WTC11 (cell line): ENCODE results near the gene ZNF488. TPM values are rescaled to one million over a fixed set of nuclear protein-coding genes. Genes with fewer than 3 reads are reported as not detected.
"Not testable (repeated sequence)": the region's sequence is repeated elsewhere in the genome, so short reads cannot be mapped to it uniquely, and the experiment has no call there.

Experiments used
- ATAC-seq: fragments of 200-7000 bp; cut with Tn5 transposase; 2 replicates; pipeline ENCODE4 v1.10.0; 2021; ENCODE audit warnings: mild to moderate bottlenecking, moderate library complexity
- CTCF ChIA-PET: fragments of 300-600 bp; sonication (Branson Sonifier 250); formaldehyde crosslinking; loops from one replicate; lab custom pipeline; 2021; ENCODE audit warnings: antibody characterized with exemption; lab: Charles Lee
- POLR2A ChIA-PET: fragments of 350-600 bp; sonication (Branson Sonifier 250); formaldehyde crosslinking; loops from one replicate; lab custom pipeline; 2021; ENCODE audit warnings: antibody characterized with exemption; lab: Charles Lee
- DNase-seq: peaks from one replicate; pipeline ENCODE4 v3.0.0; 2021; ENCODE audit warnings: low spot score
- H3K27ac Mint-ChIP-seq: 2 replicates; pipeline ENCODE4 v1.8.0; 2021; ENCODE audit warnings: mixed read lengths
- H3K27me3 Mint-ChIP-seq: 2 replicates; pipeline ENCODE4 v1.8.0; 2021; ENCODE audit warnings: low read depth, mild to moderate bottlenecking, moderate library complexity, mixed read lengths
- H3K36me3 Mint-ChIP-seq: 2 replicates; pipeline ENCODE4 v1.8.0; 2021; ENCODE audit warnings: mixed read lengths
- H3K4me1 Mint-ChIP-seq: 2 replicates; pipeline ENCODE4 v1.8.0; 2022; ENCODE audit warnings: mixed read lengths
- H3K4me3 Mint-ChIP-seq: 2 replicates; pipeline ENCODE4 v1.8.0; 2021; ENCODE audit warnings: mild to moderate bottlenecking, moderate library complexity, mixed read lengths
- H3K9me3 Mint-ChIP-seq: 2 replicates; pipeline ENCODE4 v1.8.0; 2021; ENCODE audit warnings: mixed read lengths
- HMGA2 ChIP-seq: fragments of 250-450 bp; sonication (Bioruptor Pico); IDR thresholded peaks from 2 replicates; pipeline ENCODE4 v1.4.0; 2021; ENCODE audit warnings: mild to moderate bottlenecking, moderate library complexity
- JAZF1 ChIP-seq: fragments of 250-450 bp; sonication (Bioruptor Pico); IDR thresholded peaks from 2 replicates; pipeline ENCODE4 v1.9.0; 2021; ENCODE audit warnings: moderate library complexity, mild to moderate bottlenecking, inconsistent platforms
- KAT7 ChIP-seq: sonication (generic); formaldehyde crosslinking; IDR thresholded peaks from 2 replicates; pipeline ENCODE4 v1.8.1; 2023; ENCODE audit warnings: missing genetic modification reagents, mild to moderate bottlenecking, borderline replicate concordance
- MAX ChIP-seq: sonication (generic); formaldehyde crosslinking; IDR thresholded peaks from 2 replicates; pipeline ENCODE4 v1.8.0; 2022; ENCODE audit warnings: mild to moderate bottlenecking, missing genetic modification reagents
- NFE2L1 ChIP-seq: sonication (generic); formaldehyde crosslinking; IDR thresholded peaks from 2 replicates; pipeline ENCODE4 v1.8.1; 2023; ENCODE audit warnings: missing genetic modification reagents
- TEAD1 ChIP-seq: sonication (generic); formaldehyde crosslinking; IDR thresholded peaks from 2 replicates; pipeline ENCODE4 v1.8.0; 2022; ENCODE audit warnings: mild to moderate bottlenecking, missing genetic modification reagents
- ZNF219 ChIP-seq: sonication (generic); formaldehyde crosslinking; IDR thresholded peaks from 2 replicates; pipeline ENCODE4 v1.8.0; 2023; ENCODE audit warnings: missing genetic modification reagents, mild to moderate bottlenecking, borderline replicate concordance
- ZNF281 ChIP-seq: sonication (generic); formaldehyde crosslinking; IDR thresholded peaks from 2 replicates; pipeline ENCODE4 v1.8.0; 2023; ENCODE audit warnings: mild to moderate bottlenecking, missing genetic modification reagents
- ZNF532 ChIP-seq: fragments of 250-450 bp; sonication (Bioruptor Pico); IDR thresholded peaks from 2 replicates; pipeline ENCODE4 v1.9.0; 2021; ENCODE audit warnings: mild to moderate bottlenecking, borderline replicate concordance
- total RNA-seq: library from RNA; stranded (reverse); gene quantifications from 3 replicates; pipeline ENCODE4 v1.2.3, GENCODE V29; 2021
- TF ChIP-seq, protein P1 (sequence below): sonication (generic); formaldehyde crosslinking; conservative IDR thresholded peaks from 2 replicates; pipeline ENCODE4 v1.8.1; 2022; ENCODE audit warnings: mild to moderate bottlenecking, missing genetic modification reagents
- TF ChIP-seq, protein P2 (sequence below): sonication (generic); formaldehyde crosslinking; IDR thresholded peaks from 2 replicates; pipeline ENCODE4 v1.8.1; 2022; ENCODE audit warnings: low read depth, mild to moderate bottlenecking, moderate library complexity, missing genetic modification reagents, borderline replicate concordance

ZNF488 gene
- total RNA-seq, 1 experiment from 2014 or later: 8.7 TPM

GRCh38 chr10:47418966-47419365 is 34.9 kb upstream of the ZNF488 start:
- ChIA-PET POLR2A (no interaction called here), CTCF (no interaction called here)
- H3K4me1 Mint-ChIP-seq: peaks cover 15% of the 10 kb centered on the region
- no peak for TF ChIP-seq ZNF281 (CRISPR knock-in tag)
- TF ChIP-seq, protein P1, sequence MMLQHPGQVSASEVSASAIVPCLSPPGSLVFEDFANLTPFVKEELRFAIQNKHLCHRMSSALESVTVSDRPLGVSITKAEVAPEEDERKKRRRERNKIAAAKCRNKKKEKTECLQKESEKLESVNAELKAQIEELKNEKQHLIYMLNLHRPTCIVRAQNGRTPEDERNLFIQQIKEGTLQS (CRISPR knock-in tag): no peak
- TF ChIP-seq NFE2L1 (CRISPR knock-in tag): no peak
- no peak for TF ChIP-seq KAT7
- TF ChIP-seq TEAD1 (CRISPR knock-in tag): no peak
- TF ChIP-seq MAX: no peak
- TF ChIP-seq, protein P2, sequence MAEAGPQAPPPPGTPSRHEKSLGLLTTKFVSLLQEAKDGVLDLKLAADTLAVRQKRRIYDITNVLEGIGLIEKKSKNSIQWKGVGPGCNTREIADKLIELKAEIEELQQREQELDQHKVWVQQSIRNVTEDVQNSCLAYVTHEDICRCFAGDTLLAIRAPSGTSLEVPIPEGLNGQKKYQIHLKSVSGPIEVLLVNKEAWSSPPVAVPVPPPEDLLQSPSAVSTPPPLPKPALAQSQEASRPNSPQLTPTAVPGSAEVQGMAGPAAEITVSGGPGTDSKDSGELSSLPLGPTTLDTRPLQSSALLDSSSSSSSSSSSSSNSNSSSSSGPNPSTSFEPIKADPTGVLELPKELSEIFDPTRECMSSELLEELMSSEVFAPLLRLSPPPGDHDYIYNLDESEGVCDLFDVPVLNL (CRISPR knock-in tag): no peak
- TF ChIP-seq JAZF1 (CRISPR knock-in tag): no peak
- TF ChIP-seq ZNF532: no peak
- no peak for TF ChIP-seq ZNF219 (CRISPR knock-in tag)
- ATAC-seq (no peak), DNase-seq (no peak)
- no peaks in the 10 kb centered on the region for H3K27me3 Mint-ChIP-seq
- no peak overlapping the region for H3K27ac Mint-ChIP-seq
- H3K4me3 Mint-ChIP-seq: no peak overlapping the region
- H3K9me3 Mint-ChIP-seq: no peaks in the 10 kb centered on the region
- no peaks in the 10 kb centered on the region for H3K36me3 Mint-ChIP-seq

GRCh38 chr10:47418321-47418720 is 34.2 kb upstream of the ZNF488 start:
- no peak overlapping the region for H3K4me3 Mint-ChIP-seq
- ChIA-PET CTCF (no interaction called here), POLR2A (no interaction called here)
- TF ChIP-seq HMGA2 (no peak), ZNF532 (no peak)
- H3K4me1 Mint-ChIP-seq: peaks cover 9% of the 10 kb centered on the region
- no peaks in the 10 kb centered on the region for H3K36me3 Mint-ChIP-seq
- DNase-seq (no peak), ATAC-seq (no peak)
- no peaks in the 10 kb centered on the region for H3K9me3 Mint-ChIP-seq
- no peaks in the 10 kb centered on the region for H3K27me3 Mint-ChIP-seq
- no peak overlapping the region for H3K27ac Mint-ChIP-seq

DNA sequence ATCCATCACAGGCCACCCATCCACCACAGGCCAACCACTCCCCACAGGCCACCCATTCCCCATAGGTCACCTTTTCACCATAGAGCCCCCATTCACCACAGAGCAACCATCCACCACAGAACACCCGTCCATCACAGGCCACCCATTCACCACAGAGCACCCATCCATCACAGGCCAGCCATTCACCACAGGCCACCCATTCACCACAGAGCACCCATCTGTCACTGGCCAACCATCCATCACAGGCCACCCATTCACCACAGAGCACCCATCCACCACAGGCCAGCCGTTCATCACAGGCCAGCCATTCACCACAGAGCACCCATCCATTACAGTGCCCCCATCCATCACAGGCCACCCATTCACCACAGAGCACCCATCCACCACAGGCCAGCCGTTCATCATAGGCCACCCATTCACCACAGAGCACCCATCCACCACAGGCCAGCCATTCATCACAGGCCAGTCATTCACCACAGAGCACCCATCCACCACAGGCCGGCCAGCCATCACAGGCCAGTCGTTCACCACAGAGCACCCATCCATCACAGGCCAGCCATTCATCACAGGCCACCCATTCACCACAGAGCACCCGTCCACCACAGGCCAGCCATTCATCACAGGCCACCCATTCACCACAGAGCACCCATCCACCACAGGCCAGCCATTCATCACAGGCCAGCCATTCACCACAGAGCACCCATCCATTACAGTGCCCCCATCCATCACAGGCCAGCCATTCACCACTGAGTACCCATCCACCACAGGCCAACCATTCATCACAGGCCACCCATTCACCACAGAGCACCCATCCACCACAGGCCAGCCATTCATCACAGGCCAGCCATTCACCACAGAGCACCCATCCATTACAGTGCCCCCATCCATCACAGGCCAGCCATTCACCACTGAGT is 32.5 kb upstream of the ZNF488 start:
- POLR2A ChIA-PET, H3K9me3 Mint-ChIP-seq, CTCF ChIA-PET, H3K4me3 Mint-ChIP-seq, DNase-seq, ATAC-seq, H3K27me3 Mint-ChIP-seq, H3K4me1 Mint-ChIP-seq, H3K36me3 Mint-ChIP-seq, H3K27ac Mint-ChIP-seq: not testable (repeated sequence)
